H54 (cell line): ENCODE measurements around the gene HSBP1L1.

Source experiments
- DNase-seq: peaks from one replicate; pipeline ENCODE4 v3.0.0; 2011; ENCODE audit warnings: low spot score, mixed read lengths; ENCODE audit not compliant: insufficient read length
- FAIRE-seq: peaks from 3 replicates; lab custom pipeline; 2011; peaks lifted over from hg19 to GRCh38; lab: Jason Lieb, UNC
- POLR2A ChIP-seq: IDR thresholded peaks from 2 replicates; pipeline ENCODE4 v1.6.1; 2011; ENCODE audit warnings: low read depth, mild to moderate bottlenecking, low read length

The HSBP1L1 gene

DNA sequence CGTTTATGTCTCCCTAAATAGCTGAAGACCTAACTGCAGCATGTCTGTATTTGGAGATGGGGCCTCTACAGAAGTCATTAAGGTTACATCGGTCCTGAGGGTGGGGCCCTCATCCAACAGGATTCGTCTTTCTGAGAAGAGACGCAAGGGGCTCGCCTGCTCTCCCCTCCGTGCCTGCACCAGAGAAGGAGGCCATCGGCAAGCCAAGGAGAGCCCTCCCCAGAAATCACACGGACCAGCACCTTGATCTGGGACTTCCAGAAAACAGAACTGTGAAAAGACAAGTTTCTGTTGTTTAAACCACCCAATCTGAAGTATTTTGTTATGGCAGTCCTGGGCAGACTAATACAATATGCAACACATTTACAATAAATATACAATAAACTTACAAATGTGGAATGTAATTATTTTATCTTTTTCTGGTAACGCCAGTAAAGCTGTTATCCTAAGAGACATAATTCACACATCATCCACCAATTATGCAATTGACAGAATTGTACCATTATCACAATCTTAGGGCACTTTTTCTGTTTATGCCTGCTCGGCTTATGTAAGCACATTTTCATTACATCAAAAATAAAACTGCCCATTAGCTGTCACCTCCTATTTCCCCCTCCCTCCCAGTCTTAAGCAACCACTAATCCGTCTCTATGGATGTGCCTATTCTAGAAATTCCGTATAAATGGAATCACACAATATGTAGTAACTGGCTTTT lies 6.1 kb downstream of the HSBP1L1 start:
- no peak for DNase-seq
- FAIRE-seq: no peak
- no peak for TF ChIP-seq POLR2A

DNA sequence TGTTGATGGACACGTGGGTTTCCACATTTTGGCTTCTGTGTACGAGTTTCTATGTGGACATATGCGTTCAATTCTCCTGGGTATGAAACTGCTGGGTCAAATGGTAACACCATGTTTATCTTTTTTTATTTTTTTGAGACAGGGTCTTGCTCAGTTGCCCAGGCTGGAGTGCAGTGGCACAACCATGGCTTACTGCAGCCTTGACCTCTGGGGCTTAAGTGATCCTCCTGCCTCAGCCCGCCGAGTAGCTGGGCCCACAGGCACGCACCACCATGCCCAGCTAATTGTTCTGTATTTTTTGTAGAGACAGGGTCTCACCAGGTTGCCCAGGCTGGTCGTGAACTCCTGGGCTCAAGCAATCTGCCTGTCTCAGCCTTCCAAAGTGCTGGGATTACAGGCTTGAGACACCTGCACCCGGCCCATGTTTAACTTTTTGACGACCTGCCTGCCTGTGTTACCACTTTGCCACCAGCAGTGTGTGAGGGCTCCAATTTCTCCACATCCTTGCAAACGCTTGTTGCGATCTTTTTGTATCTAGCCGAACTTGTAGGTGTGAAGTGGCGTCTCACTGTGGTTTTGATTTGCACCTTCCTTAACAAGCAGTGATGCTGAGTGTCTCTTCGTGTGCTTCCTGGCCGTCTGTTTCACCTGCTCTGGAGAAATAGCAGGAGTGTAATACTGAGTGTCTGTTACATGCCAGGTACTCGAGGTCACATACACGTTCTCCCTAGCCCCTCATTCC lies 6.9 kb downstream of the HSBP1L1 start:
- DNase-seq: no peak
- no peak for FAIRE-seq
- no peak for TF ChIP-seq POLR2A

DNA sequence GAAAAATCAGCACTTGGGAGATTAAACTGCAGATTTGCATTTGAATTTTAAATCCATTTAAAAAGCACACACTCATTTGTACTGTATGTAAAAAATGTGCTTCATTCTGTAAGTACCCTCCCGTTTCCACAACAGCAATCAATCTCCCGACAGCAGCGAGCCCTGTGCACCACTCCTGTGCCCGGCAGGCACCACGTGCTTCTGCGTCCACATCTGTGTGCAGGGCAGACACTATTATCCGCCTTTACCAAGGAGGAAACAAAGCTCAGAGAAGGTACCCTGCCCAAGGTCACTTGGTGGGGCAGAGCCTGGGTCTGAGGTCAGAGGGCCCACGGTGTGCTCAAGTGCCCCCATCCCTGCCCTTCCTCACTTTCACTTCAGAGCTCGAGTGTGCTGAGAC lies 7.5 kb downstream of the HSBP1L1 start:
- no peak for TF ChIP-seq POLR2A
- no peak for DNase-seq
- FAIRE-seq: no peak

DNA sequence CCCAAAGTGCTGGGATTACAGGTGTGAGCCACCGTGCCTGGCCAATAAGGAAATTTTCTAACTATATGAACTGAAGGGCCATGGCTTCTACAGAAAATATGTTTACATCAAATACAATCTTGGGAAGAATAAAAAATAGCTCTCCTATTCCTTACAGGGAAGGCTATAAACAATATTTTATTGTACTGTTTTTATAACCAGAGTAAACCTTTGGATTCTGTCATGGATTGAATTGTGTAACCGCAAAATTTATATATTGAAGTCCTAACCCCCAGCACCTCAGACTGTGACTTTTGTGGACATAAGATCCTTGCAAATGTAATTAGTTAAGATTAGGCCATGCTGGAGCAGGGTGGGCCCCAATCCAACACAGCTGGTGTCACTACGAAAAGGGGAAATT lies 8.3 kb downstream of the HSBP1L1 start:
- DNase-seq: no peak
- TF ChIP-seq POLR2A: no peak
- FAIRE-seq: no peak

DNA sequence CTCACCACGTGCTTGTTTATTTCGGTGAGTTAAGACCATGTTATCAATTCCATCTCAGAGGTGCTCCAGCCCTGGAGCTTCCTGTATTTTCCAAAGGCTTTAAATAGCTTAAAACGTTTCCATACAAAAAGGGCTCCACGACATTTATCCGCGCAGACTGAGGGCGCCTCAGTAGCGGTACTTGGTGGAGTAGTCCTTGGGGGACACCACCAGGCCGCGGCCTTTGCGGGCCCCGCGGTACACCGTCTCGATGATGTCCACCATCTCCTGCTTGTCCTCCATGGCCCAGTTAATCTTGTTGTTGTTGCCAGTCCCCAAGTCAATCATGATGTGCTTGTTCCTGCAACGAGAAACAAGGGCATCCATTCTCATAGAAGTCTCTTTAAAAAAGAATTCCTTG lies 9.1 kb downstream of the HSBP1L1 start:
- TF ChIP-seq POLR2A: no peak
- DNase-seq: no peak
- FAIRE-seq: no peak

DNA sequence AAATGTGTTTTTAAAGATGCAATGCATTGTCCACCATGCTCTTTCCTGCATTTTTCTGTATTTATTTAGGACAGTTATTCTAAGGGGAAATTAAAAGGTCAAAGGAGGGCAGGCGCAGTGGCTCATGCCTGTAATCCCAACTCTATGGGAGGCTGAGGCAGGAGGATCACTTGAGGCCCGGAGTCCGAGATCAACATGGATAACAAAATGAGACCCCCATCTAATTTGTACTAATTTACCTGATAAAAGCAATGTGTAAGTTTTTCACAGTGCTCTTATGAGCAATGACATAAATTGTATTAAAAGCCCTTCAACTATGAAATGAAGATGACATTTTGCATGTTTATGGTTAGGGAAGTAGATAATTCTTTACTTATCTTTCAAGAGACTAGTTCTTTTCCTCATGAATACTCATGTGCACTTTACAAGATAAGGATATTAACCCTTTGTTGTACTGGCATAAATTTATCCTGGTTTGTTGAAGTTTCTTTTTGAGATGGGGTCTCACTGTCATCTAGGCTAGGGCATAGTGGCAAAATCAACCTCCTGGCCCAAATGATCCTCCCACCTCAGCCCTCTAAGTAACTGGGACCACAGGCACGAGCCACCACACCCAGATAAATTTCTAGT lies 9.7 kb downstream of the HSBP1L1 start:
- FAIRE-seq: no peak

DNA sequence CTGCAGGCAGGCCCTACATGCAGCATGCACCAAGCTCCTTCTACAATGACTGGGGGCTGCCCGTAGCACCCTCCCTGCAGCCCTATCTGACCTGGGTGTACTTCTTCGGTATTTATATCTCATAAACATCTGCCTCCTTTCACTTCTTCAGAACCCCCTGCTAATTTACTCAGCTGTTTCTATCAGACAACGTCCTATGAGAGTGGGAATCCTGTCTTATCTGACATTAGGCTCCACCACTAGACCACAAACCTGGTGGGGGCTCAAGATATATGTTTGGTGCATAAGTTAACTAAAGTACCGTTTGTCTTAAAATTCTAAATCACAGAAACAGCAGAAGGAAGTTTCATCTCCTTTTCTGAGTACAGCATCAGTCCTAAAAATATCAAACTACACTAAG lies 10.6 kb downstream of the HSBP1L1 start:
- no peak for FAIRE-seq
- no peak for DNase-seq
- no peak for TF ChIP-seq POLR2A

More for the DNA sequence above, 9.7 kb downstream of the HSBP1L1 start:
- TF ChIP-seq POLR2A: no peak
- no peak for DNase-seq

DNA sequence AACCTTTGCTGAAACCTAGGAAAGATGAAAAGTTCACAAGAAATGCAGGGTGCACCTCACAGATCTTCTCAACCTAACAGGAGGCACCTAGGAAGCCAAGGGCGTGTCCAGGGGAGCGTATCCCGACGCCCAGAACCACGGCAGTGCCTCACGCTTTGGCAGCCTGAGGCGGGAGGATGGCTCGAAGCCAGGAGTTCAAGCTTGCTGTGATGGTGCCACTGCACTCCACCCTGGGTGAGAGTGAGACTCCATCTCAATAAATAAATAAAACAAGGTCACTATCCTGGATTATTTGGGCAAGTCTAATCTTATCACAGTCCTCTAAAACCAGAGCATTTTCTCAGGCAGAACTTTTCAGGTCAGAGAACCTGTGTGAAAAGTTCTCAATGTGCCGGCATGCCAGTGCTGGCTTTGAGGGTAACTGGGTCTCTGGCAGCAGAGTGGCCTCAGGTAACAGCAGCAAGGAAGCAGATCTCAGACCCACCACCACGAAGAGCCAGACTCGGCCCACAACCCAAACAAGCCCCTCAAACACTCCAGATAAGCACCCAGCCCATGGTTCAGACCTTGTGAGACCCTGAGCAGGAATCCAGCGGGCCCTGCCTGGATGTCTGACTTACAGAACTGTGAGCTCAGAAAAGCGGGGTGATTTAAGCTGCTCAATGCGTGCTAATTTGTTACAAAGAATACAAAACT lies 11.7 kb downstream of the HSBP1L1 start:
- no peak for DNase-seq
- TF ChIP-seq POLR2A: no peak
- FAIRE-seq: no peak

DNA sequence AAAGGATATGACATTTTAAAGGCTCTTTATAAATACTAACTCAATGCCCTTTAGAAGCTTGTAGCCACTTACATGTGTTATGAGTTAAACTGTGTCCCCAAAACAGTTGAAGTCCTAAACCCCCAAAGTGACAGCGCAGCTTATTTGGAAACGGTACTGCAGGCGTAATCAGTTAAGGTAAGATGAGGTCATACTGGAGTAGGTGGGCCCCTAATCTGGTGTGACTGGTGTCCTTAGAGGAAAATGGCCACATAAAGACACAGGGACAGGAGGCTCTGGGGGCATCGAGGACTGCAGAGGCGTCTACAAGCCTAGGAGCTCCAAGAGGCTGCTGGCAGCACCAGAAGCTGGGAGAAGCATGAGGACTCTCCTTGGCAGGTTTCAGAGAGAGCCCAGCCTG lies 15.4 kb downstream of the HSBP1L1 start:
- FAIRE-seq: no peak
- no peak for DNase-seq
- no peak for TF ChIP-seq POLR2A

DNA sequence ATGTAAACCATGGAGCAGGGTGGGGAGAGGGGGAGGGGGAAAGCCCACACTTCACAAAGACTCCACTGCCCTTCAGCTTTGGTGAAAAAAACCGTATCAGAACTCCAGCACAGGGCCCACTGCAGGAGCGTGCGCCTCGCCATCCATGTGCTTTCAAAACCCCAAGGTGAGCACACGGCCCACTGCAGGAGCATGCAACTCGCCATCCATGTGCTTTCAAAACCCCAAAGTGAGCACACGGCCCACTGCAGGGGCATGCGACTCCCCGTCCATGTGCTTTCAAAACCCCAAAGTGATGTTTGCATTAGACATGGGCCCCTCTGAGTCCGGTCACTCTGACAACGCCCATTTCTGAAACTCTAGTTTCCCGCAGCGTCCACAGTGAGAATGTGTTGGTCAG lies 16.1 kb downstream of the HSBP1L1 start:
- FAIRE-seq (no peak), DNase-seq (no peak)
- TF ChIP-seq POLR2A: no peak

DNA sequence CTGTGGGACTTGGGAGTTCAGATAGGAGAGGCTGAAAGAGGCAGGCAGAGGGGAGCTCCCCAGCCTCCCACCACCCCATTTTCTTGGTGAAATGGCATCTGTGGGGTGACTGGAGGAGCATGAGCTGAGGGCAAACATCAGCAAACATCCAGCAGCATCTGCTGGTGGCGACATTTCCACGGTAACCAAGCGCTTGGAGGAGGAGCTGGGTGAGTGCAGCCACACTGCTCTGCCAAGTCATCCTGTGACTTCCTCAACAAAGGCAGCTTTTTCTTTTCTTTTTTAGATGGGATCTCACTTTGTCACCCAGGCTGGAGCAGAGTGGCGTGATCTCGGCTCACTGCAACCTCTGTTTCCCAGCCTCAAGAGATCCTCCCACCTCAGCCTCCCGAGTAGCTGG lies 18.3 kb downstream of the HSBP1L1 start:
- FAIRE-seq (no peak), DNase-seq (no peak)
- no peak for TF ChIP-seq POLR2A

DNA sequence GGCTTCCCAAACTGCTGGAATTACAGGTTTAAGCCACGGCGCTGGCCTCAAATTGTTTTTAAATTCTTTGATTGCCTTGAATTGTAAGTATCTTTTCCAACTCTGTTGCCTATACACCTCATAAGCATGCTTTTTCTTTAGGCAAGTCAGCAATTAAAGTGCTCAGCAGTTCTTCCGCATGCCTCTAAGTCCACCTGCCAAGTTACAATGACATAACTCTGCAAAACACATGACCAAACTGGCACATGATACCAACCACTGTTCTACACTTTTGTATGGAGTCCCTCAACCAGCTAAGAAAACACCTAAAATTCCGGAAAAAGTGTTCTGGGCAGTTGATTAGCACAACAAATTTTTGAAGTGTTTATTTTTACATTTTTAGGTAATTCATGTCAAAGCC lies 18.8 kb downstream of the HSBP1L1 start:
- no peak for TF ChIP-seq POLR2A
- FAIRE-seq: no peak
- DNase-seq: no peak

DNA sequence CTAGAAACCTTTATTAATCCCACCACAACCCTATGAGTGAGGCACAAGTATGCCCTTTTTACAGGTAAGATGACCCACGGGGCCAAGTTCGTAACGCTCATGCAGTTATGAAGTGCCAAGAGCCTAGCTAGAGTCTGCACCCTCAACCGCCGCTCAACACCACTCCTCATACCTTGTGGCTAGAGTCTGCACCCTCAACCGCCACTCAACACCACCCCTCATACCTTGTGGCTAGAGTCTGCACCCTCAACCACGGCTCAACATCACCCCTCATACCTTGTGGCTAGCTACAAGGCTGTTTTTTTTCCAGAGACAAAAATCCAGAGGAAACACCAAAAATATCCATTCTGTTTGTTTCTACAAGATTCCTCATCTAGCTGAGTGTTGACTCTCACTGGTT lies 19.4 kb downstream of the HSBP1L1 start:
- DNase-seq (no peak), FAIRE-seq (no peak)
- no peak for TF ChIP-seq POLR2A

DNA sequence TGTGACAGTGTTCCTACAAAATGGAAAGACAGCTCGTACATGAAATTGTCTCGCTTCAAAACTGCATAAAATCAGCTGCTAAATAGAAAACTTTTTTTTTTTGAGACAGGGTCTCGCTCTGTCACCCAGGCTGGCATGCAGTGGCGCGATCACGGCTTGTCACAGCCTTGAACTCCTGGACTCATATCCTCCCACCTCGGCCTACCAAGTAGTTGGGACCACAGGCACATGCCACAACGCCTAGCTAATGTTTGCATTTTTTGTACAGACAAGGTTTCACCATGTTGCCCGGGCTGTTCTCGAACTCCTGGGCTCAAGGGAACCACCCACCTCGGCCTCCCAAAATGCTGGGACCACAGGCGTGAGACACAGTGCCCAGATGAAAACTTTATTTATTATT lies 20.7 kb downstream of the HSBP1L1 start:
- DNase-seq (no peak), FAIRE-seq (no peak)
- no peak for TF ChIP-seq POLR2A

DNA sequence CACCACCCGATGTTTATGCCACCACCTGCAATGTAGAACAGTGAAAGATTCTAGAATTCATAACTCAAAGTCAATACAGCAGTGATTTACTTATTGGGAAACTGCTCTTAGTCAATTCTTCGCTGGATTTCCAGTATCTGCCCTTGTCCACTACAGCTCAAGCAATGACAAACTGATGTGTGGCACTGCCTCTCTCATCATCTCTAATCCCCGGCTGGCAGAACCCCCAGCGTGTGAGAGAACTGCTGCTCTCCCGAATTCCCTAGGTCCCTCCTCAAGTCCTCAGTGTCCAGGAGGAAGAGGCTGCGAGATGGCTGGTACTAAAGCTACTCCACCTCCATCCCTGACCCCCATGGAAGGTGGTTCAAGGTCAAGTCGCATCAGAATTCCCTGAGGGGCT lies 22.3 kb downstream of the HSBP1L1 start:
- no peak for TF ChIP-seq POLR2A
- DNase-seq (no peak), FAIRE-seq (no peak)
